Naive thymus-derived CD4-positive, alpha-beta T cell (primary cell): ENCODE data around the gene RRAGD. TPM values are rescaled to one million over a fixed set of nuclear protein-coding genes. Genes with fewer than 3 reads are reported as not detected.
A peak's percentile ranks its signal among the peaks of the same experiment; 100 is the strongest.

Experiments used
- ATAC-seq: fragments of 150-1000 bp; cut with Tn5 transposase; 2 replicates; pipeline ENCODE4 v1.10.0; 2021; ENCODE audit warnings: mild to moderate bottlenecking, moderate library complexity
- CTCF ChIA-PET: fragments of 350-600 bp; sonication (Branson Sonifier 250); formaldehyde crosslinking; loops from one replicate; lab custom pipeline; 2021; ENCODE audit warnings: antibody characterized with exemption; lab: Charles Lee
- POLR2A ChIA-PET: fragments of 350-600 bp; sonication (Branson Sonifier 250); formaldehyde crosslinking; loops from one replicate; lab custom pipeline; 2021; ENCODE audit warnings: antibody characterized with exemption, inconsistent platforms; lab: Charles Lee
- DNase-seq, 9 donors: peaks; one replicate each; pipeline versions ENCODE4 v3.0.0 to v3.0.0-alpha.2; 2020 to 2022; ENCODE audit warnings: mixed read lengths in 1 of 9
- H3K27ac ChIP-seq: one replicate; pipeline ENCODE4 v1.7.0; 2013; ENCODE audit warnings: mild to moderate bottlenecking, low read depth, low read length, moderate library complexity
- H3K27me3 ChIP-seq, 2 donors: one replicate each; pipeline ENCODE4 v1.7.0; 2013; ENCODE audit warnings: low read length in 2 of 2, mild to moderate bottlenecking in 2 of 2, moderate library complexity in 2 of 2; ENCODE audit not compliant: control insufficient read depth in 2 of 2, insufficient read depth in 2 of 2
- H3K36me3 ChIP-seq, 3 experiments: 1 replicate in 2 of 3; 2 replicates in 1 of 3; pipeline ENCODE4 v1.7.0; 2013; ENCODE audit warnings: low read length in 3 of 3, mild to moderate bottlenecking in 3 of 3, moderate library complexity in 1 of 3; ENCODE audit not compliant: insufficient read depth in 3 of 3, control insufficient read depth in 2 of 3
- H3K4me1 ChIP-seq, 2 donors: one replicate each; pipeline ENCODE4 v1.7.0; 2013; ENCODE audit warnings: low read length in 2 of 2, mild to moderate bottlenecking in 2 of 2, moderate library complexity in 1 of 2; ENCODE audit not compliant: control insufficient read depth in 2 of 2, insufficient read depth in 2 of 2
- H3K4me3 ChIP-seq: 2 replicates; pipeline ENCODE4 v1.7.0; 2013; ENCODE audit warnings: mild to moderate bottlenecking, low read length
- H3K9me3 ChIP-seq, 3 experiments: 1 replicate in 2 of 3; 2 replicates in 1 of 3; pipeline ENCODE4 v1.7.0; 2013; ENCODE audit warnings: low read length in 3 of 3; ENCODE audit not compliant: control insufficient read depth in 2 of 3
- H3K27ac Mint-ChIP-seq, 9 donors: one replicate each; pipeline ENCODE4 v1.8.0; 2020 to 2022; ENCODE audit warnings: mixed read lengths in 9 of 9, mild to moderate bottlenecking in 8 of 9, moderate library complexity in 5 of 9, inconsistent platforms in 2 of 9
- H3K27me3 Mint-ChIP-seq, 5 donors: one replicate each; pipeline ENCODE4 v1.8.0; 2021 to 2022; ENCODE audit warnings: mixed read lengths in 5 of 5, mild to moderate bottlenecking in 1 of 5
- H3K36me3 Mint-ChIP-seq, 5 donors: one replicate each; pipeline ENCODE4 v1.8.0; 2020 to 2022; ENCODE audit warnings: mixed read lengths in 5 of 5, mild to moderate bottlenecking in 3 of 5, inconsistent platforms in 1 of 5
- H3K4me1 Mint-ChIP-seq, 7 donors: one replicate each; pipeline ENCODE4 v1.8.0; 2020 to 2022; ENCODE audit warnings: mixed read lengths in 7 of 7, mild to moderate bottlenecking in 3 of 7, inconsistent platforms in 1 of 7
- H3K4me3 Mint-ChIP-seq, 10 donors: one replicate each; pipeline ENCODE4 v1.8.0; 2020 to 2022; ENCODE audit warnings: mild to moderate bottlenecking in 10 of 10, mixed read lengths in 10 of 10, moderate library complexity in 6 of 10, inconsistent platforms in 2 of 10
- H3K9me3 Mint-ChIP-seq, 11 donors: one replicate each; pipeline ENCODE4 v1.8.0; 2020 to 2022; ENCODE audit warnings: mixed read lengths in 11 of 11, mild to moderate bottlenecking in 4 of 11, inconsistent platforms in 1 of 11, moderate library complexity in 1 of 11
- intact Hi-C, 2 donors: fragments of 100-400 bp; cut with micrococcal nuclease; formaldehyde crosslinking; loops; one replicate each; pipeline ENCODE4 v1.15.1; 2023
- polyA plus RNA-seq, 2 donors: library from polyadenylated mRNA; unstranded; fragments of 300-500 nt; fragmentation: Illumina TruSeq; gene quantifications; one replicate each; pipeline ENCODE4 v1.2.3, GENCODE V29; 2021
- total RNA-seq, 6 experiments: library from RNA in 5 of 6; stranded (reverse) in 5 of 6; gene quantifications; 1 replicate in 5 of 6; 2 replicates in 1 of 6; pipeline ENCODE4 v1.2.3 and lab custom pipeline; 2021 to 2026

The RRAGD gene
- total and polyA plus RNA-seq, 7 experiments from 2014 or later, result 2.4 to 12.1 (median 7.4) TPM

DNA sequence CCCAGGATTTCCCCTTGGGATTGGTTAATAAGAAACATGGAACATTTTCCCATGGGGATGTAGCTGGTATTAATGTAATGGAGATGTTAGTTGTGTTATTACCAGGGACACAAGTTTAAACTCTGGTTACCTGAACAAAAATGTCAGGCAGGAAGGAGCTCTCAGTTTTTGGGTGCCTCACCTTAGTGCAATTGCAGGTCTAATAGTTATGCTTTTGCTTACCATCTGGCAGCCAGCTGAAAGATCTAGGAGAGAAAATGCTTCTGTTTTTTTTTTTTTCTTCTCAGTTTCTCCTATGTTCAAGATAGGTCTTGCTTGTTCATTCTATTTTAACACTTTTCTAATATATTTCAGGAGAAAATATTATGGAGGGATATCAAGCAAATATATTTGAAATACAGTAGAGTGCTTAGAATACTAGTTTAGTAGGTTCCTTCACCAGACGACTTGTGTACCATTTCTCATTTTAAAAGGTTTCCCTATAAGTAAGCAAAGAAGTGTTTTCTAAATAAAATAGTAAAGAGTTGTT, 55.4 kb downstream of the RRAGD start:
- peak overlapping the region; percentile 57 for H3K27ac ChIP-seq
- no peaks in the 10 kb centered on the region for H3K27me3 Mint-ChIP-seq
- H3K4me1 Mint-ChIP-seq, result peaks cover 17 to 68% (median 61%) of the 10 kb centered on the region in 7 donors
- H3K4me1 ChIP-seq, result peaks cover 12 to 19% of the 10 kb centered on the region in 2 donors
- no peak for DNase-seq
- H3K27ac Mint-ChIP-seq, result peak overlapping the region; percentile 86 to 99 (median 91)
- peaks cover 0 to 2% (median 0%) of the 10 kb centered on the region in 11 donors for H3K9me3 Mint-ChIP-seq
- intact Hi-C loops, result loop anchor here (1.0 to 10.0 kb wide), 5 partner anchors 12 to 1952 kb away; partner anchors contain the start of genes AKIRIN2 (in 1 of the 2) and CFAP206 (in 1 of the 2)
- H3K4me3 ChIP-seq, result peak overlapping the region; percentile 54
- ATAC-seq, result no peak
- H3K27me3 ChIP-seq, result no peaks in the 10 kb centered on the region
- peaks cover 0 to 7% (median 0%) of the 10 kb centered on the region in 3 experiments for H3K36me3 ChIP-seq
- peak overlapping the region; percentile 83 to 98 (median 92) for H3K4me3 Mint-ChIP-seq
- CTCF ChIA-PET, result interaction anchor here (1.7 to 2.7 kb wide), 3 partner anchors 10 to 18 kb away, joined by 4 to 14 read pairs (median 14); no protein-coding TSS in a partner anchor
- H3K36me3 Mint-ChIP-seq, result peaks cover 0 to 7% (median 0%) of the 10 kb centered on the region in 5 donors
- no peaks in the 10 kb centered on the region for H3K9me3 ChIP-seq
- POLR2A ChIA-PET, result interaction anchor here (0.6 to 2.5 kb wide), 5 partner anchors 8 to 278 kb away, joined by 3 to 24 read pairs (median 4); partner anchors contain the start of genes PM20D2 and PNRC1

- H3K4me3 Mint-ChIP-seq, result peak overlapping the region in 1 of 10 donors; percentile 39
- POLR2A ChIA-PET, result interaction anchor here (1.4 to 2.5 kb wide), 5 partner anchors 7 to 275 kb away, joined by 4 to 24 read pairs (median 6); partner anchors contain the start of genes PM20D2 and PNRC1
Observed at GRCh38 chr6:89355511-89356194, 56.4 kb downstream of the RRAGD start.

DNA sequence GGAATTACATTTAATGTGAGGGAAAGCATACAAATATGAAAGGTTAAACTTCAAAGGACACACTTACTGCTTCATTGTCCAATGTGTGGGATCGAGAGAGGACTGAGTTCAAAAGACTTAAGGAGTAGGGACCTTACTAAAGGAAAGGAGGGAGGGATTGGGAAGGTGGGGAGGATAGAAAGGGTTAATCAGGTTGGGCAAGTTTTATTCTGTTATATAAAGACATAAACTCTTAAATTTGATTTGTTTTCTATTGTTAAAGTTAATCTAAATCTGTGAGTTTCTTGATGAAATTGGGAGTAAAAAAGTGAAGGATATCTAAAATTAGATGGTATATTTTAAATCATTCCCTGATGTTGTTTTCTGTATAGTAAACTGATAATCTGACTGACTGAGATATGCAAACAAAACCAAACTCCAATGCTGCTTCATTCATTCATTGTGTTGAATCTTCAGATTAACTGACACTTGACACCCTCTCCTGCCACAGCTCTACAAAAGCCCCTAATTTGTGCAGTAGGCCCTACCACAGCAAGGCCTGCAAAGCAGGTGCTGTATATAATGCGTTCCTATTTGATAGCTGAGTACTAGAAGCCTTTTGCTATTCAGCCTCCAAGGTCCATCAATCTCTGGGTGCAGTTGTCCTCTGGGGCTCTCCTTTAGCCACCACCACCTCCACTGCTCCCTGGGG, 58.2 kb downstream of the RRAGD start:
- H3K36me3 ChIP-seq, result peaks cover 0 to 7% (median 0%) of the 10 kb centered on the region in 3 experiments
- ATAC-seq (no peak), DNase-seq (no peak)
- Mint-ChIP-seq H3K4me3 (peak overlapping the region; percentile 83 to 99 (median 90)), H3K36me3 (peaks cover 0 to 19% (median 0%) of the 10 kb centered on the region in 5 donors), H3K27me3 (no peaks in the 10 kb centered on the region), H3K4me1 (peaks cover 36 to 77% (median 69%) of the 10 kb centered on the region in 7 donors), H3K27ac (peak overlapping the region; percentile 83 to 97 (median 93)), H3K9me3 (no peaks in the 10 kb centered on the region)
- H3K4me3 ChIP-seq, result peak overlapping the region; percentile 67
- ChIA-PET POLR2A (interaction anchor here (0.8 to 7.7 kb wide), 6 partner anchors 10 to 390 kb away, joined by 3 to 90 read pairs (median 5); partner anchors contain the start of genes PNRC1 and RNGTT), CTCF (interaction anchor here (1.1 kb wide), 1 partner anchor 13 kb away, joined by 4 read pairs; no protein-coding TSS in a partner anchor)
- H3K27me3 ChIP-seq, result no peaks in the 10 kb centered on the region
- intact Hi-C loops, result loop anchor here (1.0 to 10.0 kb wide), 9 partner anchors 58 to 1949 kb away; partner anchors contain the start of genes PM20D2 (in 2 of the 2), AKIRIN2 (in 1 of the 2), CASP8AP2 (in 1 of the 2) and CFAP206 (in 1 of the 2)
- no peaks in the 10 kb centered on the region for H3K9me3 ChIP-seq
- peaks cover 27 to 31% of the 10 kb centered on the region in 2 donors for H3K4me1 ChIP-seq
- H3K27ac ChIP-seq, result peak overlapping the region; percentile 88

More at GRCh38 chr6:89355511-89356194, 56.4 kb downstream of the RRAGD start:
- DNase-seq, result no peak
- CTCF ChIA-PET, result interaction anchor here (1.1 to 2.7 kb wide), 3 partner anchors 11 to 20 kb away, joined by 3 to 14 read pairs (median 4); no protein-coding TSS in a partner anchor
- Histone ChIP-seq H3K4me3 (no peak overlapping the region), H3K36me3 (peaks cover 0 to 7% (median 0%) of the 10 kb centered on the region in 3 experiments), H3K27me3 (no peaks in the 10 kb centered on the region), H3K4me1 (peaks cover 21 to 27% of the 10 kb centered on the region in 2 donors), H3K27ac (no peak overlapping the region), H3K9me3 (no peaks in the 10 kb centered on the region)
- peaks cover 0 to 6% (median 0%) of the 10 kb centered on the region in 5 donors for H3K36me3 Mint-ChIP-seq
- H3K9me3 Mint-ChIP-seq, result peaks cover 0 to 2% (median 0%) of the 10 kb centered on the region in 11 donors
- intact Hi-C loops, result loop anchor here (2.0 to 10.0 kb wide), 4 partner anchors 17 to 1951 kb away; partner anchors contain the start of genes AKIRIN2 (in 1 of the 2) and CFAP206 (in 1 of the 2)
- peak overlapping the region in 3 of 9 donors; percentile 31 to 96 (median 32) for H3K27ac Mint-ChIP-seq
- no peak for ATAC-seq
- peaks cover 18 to 70% (median 64%) of the 10 kb centered on the region in 7 donors for H3K4me1 Mint-ChIP-seq
- no peaks in the 10 kb centered on the region for H3K27me3 Mint-ChIP-seq

- peaks cover 0 to 7% (median 0%) of the 10 kb centered on the region in 3 experiments for H3K36me3 ChIP-seq
- H3K27me3 ChIP-seq, result no peaks in the 10 kb centered on the region
- ATAC-seq (no peak), DNase-seq (peak in 2 of 9 donors; percentile 40 to 53)
- Mint-ChIP-seq H3K27ac (peak overlapping the region; percentile 83 to 97 (median 93)), H3K36me3 (peaks cover 0 to 24% (median 0%) of the 10 kb centered on the region in 5 donors), H3K9me3 (no peaks in the 10 kb centered on the region), H3K27me3 (no peaks in the 10 kb centered on the region), H3K4me1 (peaks cover 43 to 81% (median 73%) of the 10 kb centered on the region in 7 donors), H3K4me3 (peak overlapping the region; percentile 83 to 99 (median 90))
- H3K27ac ChIP-seq, result peak overlapping the region; percentile 88
- peak overlapping the region; percentile 67 for H3K4me3 ChIP-seq
- ChIA-PET CTCF (no interaction called here), POLR2A (interaction anchor here (0.6 to 7.7 kb wide), 8 partner anchors 11 to 917 kb away, joined by 3 to 90 read pairs (median 3); partner anchors contain the start of gene PNRC1)
- no peaks in the 10 kb centered on the region for H3K9me3 ChIP-seq
- peaks cover 27 to 35% of the 10 kb centered on the region in 2 donors for H3K4me1 ChIP-seq
- intact Hi-C loops, result loop anchor here (1.0 to 10.0 kb wide), 9 partner anchors 59 to 1948 kb away; partner anchors contain the start of genes PM20D2 (in 2 of the 2), AKIRIN2 (in 1 of the 2), CASP8AP2 (in 1 of the 2) and CFAP206 (in 1 of the 2)
Observed at GRCh38 chr6:89353118-89353556, 58.9 kb downstream of the RRAGD start.

DNA sequence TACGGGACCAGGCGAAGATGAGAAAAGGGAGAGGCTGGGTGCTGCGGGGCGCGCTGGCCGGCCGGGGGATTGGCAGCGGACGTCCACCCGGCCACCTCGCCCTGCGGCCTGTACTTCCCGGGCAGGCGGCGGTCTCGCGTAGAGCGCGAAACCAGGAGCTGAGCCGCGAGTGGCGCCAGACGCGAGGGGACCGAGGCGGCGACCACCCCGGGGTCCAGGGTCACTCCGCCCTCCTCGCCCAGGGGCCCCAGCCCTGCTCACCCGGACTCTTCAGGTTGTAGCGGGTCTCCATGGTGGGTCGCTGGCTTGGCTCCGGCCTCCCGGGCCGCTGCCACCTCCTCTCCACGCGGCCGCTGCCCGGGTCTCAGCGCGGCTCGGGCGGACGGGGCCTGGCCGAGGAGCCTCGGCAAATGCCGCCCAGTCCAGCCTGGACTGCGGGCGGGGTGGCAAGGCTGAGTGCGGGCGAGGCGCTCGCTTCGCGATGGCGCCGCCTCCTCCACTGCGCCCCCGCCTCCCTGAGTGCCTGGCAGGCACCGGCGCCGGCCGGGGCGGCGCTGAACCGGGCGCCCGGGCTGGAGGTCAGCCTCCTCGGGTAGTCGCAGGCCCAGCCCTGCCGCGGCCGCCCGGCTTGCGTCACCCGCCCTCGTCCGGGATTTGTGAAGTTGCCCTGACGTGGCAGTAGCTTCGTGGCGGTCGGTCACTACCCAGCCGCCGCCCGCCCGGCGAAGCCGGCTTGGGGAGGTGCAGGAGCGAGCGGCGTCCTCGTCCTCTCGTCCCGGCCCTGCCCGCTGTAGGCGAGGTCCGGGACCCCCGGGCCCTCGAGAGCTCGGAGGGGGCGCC, 59.6 kb downstream of the RRAGD start, which contains the start of gene UBE2J1:
Gene UBE2J1, minus strand, starts transcription at position 445 of the 840 bp plus-strand sequence. Its CDS starts 153 bp downstream, at position 292.
- Histone ChIP-seq H3K27ac (peak within 1 kb of the TSS; percentile 88), H3K9me3 (no peaks in the 10 kb centered on the region), H3K4me3 (peak within 1 kb of the TSS; percentile 67), H3K4me1 (peaks cover 27 to 30% of the 10 kb centered on the region in 2 donors), H3K27me3 (no peaks in the 10 kb centered on the region), H3K36me3 (peaks cover 0 to 7% (median 0%) of the 10 kb centered on the region in 3 experiments)
- intact Hi-C loops, result loop anchor here (1.0 to 10.0 kb wide), 15 partner anchors 12 to 1948 kb away; partner anchors contain the start of genes LYRM2 (in 2 of the 2), PM20D2 (in 2 of the 2), RNGTT (in 2 of the 2) and AKIRIN2 (in 1 of the 2)
- Mint-ChIP-seq H3K4me3 (peak within 1 kb of the TSS; percentile 96 to 100 (median 98)), H3K4me1 (peaks cover 44 to 81% (median 72%) of the 10 kb centered on the region in 7 donors), H3K27me3 (no peaks in the 10 kb centered on the region), H3K27ac (peak within 1 kb of the TSS; percentile 95 to 98 (median 97)), H3K9me3 (no peaks in the 10 kb centered on the region), H3K36me3 (peaks cover 0 to 24% (median 0%) of the 10 kb centered on the region in 5 donors)
- DNase-seq (peak; percentile 34 to 87 (median 61)), ATAC-seq (peak; percentile 89)
- CTCF ChIA-PET, result interaction anchor here (1.4 to 3.9 kb wide), 4 partner anchors 10 to 273 kb away, joined by 4 to 16 read pairs (median 7); partner anchors contain the start of gene PNRC1
- POLR2A ChIA-PET, result interaction anchor here (0.6 to 7.7 kb wide), 11 partner anchors 8 to 918 kb away, joined by 3 to 90 read pairs (median 3); partner anchors contain the start of genes PNRC1, RNGTT and RRAGD
